ENCODE data around the gene MEAF6. TPM values are rescaled to one million over a fixed set of nuclear protein-coding genes. Genes with fewer than 3 reads are reported as not detected.
"Not testable (repeated sequence)": the region's sequence is repeated elsewhere in the genome, so short reads cannot be mapped to it uniquely, and the experiment has no call there.

Gene MEAF6
- total and polyA plus RNA-seq, 7 donors: 27.2 to 109 (median 35.4) TPM

DNA sequence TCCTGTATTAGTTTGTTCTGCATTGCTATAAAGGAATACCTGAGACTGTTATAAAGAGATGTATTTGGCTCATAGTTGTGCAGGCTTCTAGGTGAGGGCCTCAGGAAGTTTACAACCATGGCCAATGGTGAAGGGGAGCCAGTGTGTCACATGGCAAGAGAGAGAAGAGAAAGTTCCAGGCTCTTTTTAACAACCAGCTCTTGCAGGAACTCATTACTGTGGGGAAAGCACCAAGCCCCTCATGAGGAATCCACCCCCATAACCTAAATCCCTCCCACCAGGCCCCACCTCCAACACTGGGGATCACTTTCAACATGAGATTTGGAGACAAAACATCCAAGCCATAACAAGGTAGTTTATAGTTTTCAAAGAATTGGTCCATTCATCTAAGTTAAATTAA lies 5.0 kb upstream of the MEAF6 start:
- Histone ChIP-seq H3K4me1 (peaks cover 7% of the 10 kb centered on the region), H3K27ac (no peak overlapping the region), H3K36me3 (ENCODE audit: insufficient read depth in 1 of 2, low read depth in 1 of 2) (no peaks in the 10 kb centered on the region), H3K4me3 (no peak overlapping the region), H3K9me3 (no peaks in the 10 kb centered on the region), H3K27me3 (ENCODE audit: insufficient read depth in 3 of 3, low read length in 2 of 3) (no peaks in the 10 kb centered on the region)
- TF ChIP-seq, protein P1, sequence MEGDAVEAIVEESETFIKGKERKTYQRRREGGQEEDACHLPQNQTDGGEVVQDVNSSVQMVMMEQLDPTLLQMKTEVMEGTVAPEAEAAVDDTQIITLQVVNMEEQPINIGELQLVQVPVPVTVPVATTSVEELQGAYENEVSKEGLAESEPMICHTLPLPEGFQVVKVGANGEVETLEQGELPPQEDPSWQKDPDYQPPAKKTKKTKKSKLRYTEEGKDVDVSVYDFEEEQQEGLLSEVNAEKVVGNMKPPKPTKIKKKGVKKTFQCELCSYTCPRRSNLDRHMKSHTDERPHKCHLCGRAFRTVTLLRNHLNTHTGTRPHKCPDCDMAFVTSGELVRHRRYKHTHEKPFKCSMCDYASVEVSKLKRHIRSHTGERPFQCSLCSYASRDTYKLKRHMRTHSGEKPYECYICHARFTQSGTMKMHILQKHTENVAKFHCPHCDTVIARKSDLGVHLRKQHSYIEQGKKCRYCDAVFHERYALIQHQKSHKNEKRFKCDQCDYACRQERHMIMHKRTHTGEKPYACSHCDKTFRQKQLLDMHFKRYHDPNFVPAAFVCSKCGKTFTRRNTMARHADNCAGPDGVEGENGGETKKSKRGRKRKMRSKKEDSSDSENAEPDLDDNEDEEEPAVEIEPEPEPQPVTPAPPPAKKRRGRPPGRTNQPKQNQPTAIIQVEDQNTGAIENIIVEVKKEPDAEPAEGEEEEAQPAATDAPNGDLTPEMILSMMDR (IDR thresholded peaks at IDR 0.05): no peak
- intact Hi-C loops (cut with DNase I): no loop called here
- no peak for DNase-seq
- ATAC-seq: no peak

DNA sequence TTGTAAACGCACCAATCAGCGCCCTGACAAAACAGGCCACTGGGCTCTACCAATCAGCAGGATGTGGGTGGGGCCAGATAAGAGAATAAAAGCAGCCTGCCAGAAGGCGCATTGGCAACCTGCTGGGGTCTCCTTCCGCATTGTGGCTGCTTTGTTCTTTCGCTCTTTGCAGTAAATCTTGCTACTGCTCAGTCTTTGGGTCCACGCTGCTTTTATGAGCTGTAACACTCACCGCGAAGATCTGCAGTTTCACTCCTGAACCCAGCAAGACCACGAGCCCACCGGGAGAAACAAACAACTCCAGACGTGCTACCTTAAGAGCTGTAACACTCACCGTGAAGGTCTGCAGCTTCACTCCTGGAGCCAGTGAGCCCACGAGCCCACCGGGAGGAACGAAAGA lies 4.4 kb upstream of the MEAF6 start:
- H3K27me3 ChIP-seq (ENCODE audit: insufficient read depth in 3 of 3, low read length in 2 of 3); H3K27ac ChIP-seq; ATAC-seq; intact Hi-C loops (cut with DNase I); H3K4me1 ChIP-seq; DNase-seq; H3K9me3 ChIP-seq; H3K36me3 ChIP-seq (ENCODE audit: insufficient read depth in 1 of 2, low read depth in 1 of 2): not testable (repeated sequence)
- 44 to 47% (median 44%) methylated on average over 15 of the region's 15 CpGs for WGBS, 3 donors
- peak overlapping the region; percentile 18 for H3K4me3 ChIP-seq

DNA sequence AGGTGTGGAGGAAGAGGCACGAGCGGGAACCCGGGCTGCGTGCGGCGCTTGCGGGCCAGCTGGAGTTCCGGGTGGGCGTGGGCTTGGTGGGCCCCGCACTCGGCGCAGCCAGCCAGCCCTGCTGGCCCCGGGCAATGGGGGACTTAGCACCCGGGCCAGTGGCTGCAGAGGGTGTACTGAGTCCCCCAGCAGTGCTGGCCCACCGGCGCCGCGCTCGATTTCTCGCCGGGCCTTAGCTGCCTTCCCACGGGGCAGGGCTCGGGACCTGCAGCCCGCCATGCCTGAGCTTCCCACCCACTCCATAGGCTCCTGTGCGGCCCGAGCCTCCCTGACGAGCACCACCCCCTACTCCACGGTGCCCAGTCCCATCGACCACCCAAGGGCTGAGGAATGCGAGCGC lies 3.7 kb upstream of the MEAF6 start:
- H3K9me3 ChIP-seq; H3K36me3 ChIP-seq (ENCODE audit: insufficient read depth in 1 of 2, low read depth in 1 of 2); DNase-seq; H3K27ac ChIP-seq; H3K4me3 ChIP-seq; ATAC-seq; H3K27me3 ChIP-seq (ENCODE audit: insufficient read depth in 3 of 3, low read length in 2 of 3); intact Hi-C loops (cut with DNase I): not testable (repeated sequence)
- WGBS, 3 donors: 88 to 98% (median 88%) methylated on average over 9 to 26 of the region's 31 CpGs
- H3K4me1 ChIP-seq: peaks cover 13% of the 10 kb centered on the region

DNA sequence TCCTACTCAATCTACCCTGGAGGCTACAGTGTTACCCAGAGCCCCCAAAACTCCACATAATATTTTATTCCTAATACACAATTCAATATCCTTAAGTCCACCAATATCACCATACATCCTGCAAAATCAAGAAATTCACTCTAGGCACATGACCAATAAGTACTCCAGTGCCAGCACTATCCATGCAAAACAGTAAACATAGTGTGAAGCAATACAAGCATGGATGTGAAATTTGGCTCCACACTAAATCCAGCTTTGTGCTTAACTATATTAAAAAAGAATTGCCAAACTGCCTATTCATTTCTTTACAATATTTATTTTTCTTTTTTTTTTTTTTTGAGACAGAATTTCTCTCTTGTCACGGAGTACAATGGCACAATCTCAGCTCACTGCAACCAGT lies 3.0 kb upstream of the MEAF6 start:
- DNase-seq (no peak), ATAC-seq (no peak)
- Histone ChIP-seq H3K27ac (no peak overlapping the region), H3K27me3 (ENCODE audit: insufficient read depth in 3 of 3, low read length in 2 of 3) (no peaks in the 10 kb centered on the region), H3K9me3 (no peaks in the 10 kb centered on the region), H3K36me3 (ENCODE audit: insufficient read depth in 1 of 2, low read depth in 1 of 2) (peaks cover 0 to 8% of the 10 kb centered on the region in 2 donors), H3K4me3 (no peak overlapping the region), H3K4me1 (peaks cover 14% of the 10 kb centered on the region)
- intact Hi-C loops (cut with DNase I): no loop called here
- WGBS, 3 donors: 91 to 100% (median 92%) methylated on average over 1 of the region's 1 CpG
- TF ChIP-seq, protein P1 (IDR thresholded peaks at IDR 0.05): no peak

DNA sequence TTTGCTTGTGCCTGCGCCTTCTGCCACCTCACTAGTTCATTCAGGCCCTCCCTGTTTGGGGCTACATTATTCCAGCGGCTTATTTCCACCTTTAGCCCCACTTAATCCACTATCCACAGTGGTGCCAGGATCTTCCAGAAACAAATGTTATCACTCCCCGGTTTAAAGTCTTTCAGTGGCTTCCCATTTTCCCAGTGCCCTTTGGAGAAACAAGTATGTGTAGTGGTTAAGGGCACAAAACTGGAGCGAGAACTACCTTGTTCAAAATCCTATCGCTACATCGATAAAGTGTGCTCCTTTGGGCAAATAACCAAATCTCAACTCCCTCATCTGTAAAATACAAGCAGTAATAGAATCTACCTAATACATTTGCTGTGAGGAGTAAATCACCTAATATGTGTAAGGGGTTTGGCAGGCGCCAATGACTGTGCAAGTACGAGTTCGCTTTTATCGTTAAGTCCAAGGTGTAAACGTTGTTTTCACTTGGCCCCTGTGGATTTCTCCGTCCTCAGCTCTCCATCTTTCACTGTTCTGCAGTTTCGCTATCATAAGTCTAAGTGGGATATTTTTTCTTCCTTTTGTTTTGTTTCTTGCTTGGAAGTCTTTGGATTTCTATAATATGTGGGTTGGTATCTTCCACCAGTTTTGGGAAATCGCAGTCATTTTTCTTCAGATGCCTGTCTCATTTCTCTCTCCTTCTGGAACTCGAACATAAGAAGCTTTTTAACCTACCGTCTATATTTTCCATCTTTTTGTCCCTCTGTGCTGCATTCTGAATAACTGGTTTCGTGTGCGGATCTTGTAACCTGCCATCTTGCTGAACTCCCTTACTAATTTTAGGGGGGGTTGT lies 844 bp upstream of the MEAF6 start:
- Histone ChIP-seq H3K9me3 (no peaks in the 10 kb centered on the region), H3K27ac (peak overlapping the region; percentile 96), H3K4me1 (peaks cover 14% of the 10 kb centered on the region), H3K4me3 (peak overlapping the region; percentile 91), H3K36me3 (ENCODE audit: insufficient read depth in 1 of 2, low read depth in 1 of 2) (peaks cover 0 to 30% of the 10 kb centered on the region in 2 donors), H3K27me3 (ENCODE audit: insufficient read depth in 3 of 3, low read length in 2 of 3) (no peaks in the 10 kb centered on the region)
- 71 to 74% (median 71%) methylated on average over 18 of the region's 18 CpGs for WGBS, 3 donors
- ATAC-seq (peak in 1 of 4 donors; percentile 14), DNase-seq (no peak)
- intact Hi-C loops (cut with DNase I): no loop called here
- TF ChIP-seq, protein P1 (IDR thresholded peaks at IDR 0.05): no peak
